ENCODE measurements around the gene KPNA3. TPM values are rescaled to one million over a fixed set of nuclear protein-coding genes. Genes with fewer than 3 reads are reported as not detected.

The KPNA3 gene
- total and polyA plus RNA-seq, 2 experiments from 2014 or later, result 30.5 to 55.7 TPM

DNA sequence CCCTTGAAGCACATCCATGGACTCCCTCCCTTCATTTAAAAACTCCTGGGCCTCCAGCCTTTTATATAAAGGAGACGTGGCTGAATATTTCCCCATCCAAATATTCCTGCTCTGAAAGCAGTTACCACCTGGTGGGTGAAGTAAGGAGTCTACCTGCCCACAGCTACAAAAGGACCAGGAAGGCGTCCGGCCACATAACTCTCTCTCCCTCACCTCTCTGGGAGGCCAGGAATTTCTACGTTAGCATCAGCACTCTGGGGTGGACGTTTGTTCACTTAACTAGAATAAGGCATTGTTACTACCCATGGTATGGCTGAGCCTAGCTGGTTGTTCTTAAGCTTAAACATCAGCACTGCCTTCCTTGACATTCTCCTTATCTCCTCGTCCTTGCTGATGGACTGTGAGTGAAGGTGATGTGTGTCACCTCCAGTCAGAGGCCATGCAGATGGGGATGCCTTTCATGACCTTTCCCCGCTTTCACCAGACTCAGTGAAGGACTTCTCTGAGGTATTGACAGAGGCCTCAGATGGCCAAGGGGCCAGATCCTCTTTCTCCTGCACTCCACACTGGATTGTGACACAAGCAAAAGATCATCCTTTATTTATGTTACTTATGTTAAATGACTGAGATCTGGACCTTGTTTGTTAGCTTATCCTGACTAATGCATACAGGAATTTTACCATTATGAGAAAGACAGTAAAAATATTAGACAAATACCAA is 22.2 kb upstream of the KPNA3 start:
- TF ChIP-seq ZNF331 (CRISPR knock-in tag; IDR thresholded peaks at IDR 0.05; ENCODE audit: low read depth), result no peak
- no peak for TF ChIP-seq EZH2phosphoT487 (IDR thresholded peaks at IDR 0.05; ENCODE audit: unreplicated experiment)
- TF ChIP-seq, protein P1, sequence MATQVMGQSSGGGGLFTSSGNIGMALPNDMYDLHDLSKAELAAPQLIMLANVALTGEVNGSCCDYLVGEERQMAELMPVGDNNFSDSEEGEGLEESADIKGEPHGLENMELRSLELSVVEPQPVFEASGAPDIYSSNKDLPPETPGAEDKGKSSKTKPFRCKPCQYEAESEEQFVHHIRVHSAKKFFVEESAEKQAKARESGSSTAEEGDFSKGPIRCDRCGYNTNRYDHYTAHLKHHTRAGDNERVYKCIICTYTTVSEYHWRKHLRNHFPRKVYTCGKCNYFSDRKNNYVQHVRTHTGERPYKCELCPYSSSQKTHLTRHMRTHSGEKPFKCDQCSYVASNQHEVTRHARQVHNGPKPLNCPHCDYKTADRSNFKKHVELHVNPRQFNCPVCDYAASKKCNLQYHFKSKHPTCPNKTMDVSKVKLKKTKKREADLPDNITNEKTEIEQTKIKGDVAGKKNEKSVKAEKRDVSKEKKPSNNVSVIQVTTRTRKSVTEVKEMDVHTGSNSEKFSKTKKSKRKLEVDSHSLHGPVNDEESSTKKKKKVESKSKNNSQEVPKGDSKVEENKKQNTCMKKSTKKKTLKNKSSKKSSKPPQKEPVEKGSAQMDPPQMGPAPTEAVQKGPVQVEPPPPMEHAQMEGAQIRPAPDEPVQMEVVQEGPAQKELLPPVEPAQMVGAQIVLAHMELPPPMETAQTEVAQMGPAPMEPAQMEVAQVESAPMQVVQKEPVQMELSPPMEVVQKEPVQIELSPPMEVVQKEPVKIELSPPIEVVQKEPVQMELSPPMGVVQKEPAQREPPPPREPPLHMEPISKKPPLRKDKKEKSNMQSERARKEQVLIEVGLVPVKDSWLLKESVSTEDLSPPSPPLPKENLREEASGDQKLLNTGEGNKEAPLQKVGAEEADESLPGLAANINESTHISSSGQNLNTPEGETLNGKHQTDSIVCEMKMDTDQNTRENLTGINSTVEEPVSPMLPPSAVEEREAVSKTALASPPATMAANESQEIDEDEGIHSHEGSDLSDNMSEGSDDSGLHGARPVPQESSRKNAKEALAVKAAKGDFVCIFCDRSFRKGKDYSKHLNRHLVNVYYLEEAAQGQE (IDR thresholded peaks at IDR 0.05; ENCODE audit: unreplicated experiment), result no peak
- no peak for TF ChIP-seq NANOG (IDR thresholded peaks at IDR 0.05; ENCODE audit: borderline replicate concordance)
- TF ChIP-seq EZH2 (IDR thresholded peaks at IDR 0.05; ENCODE audit: low read depth, unreplicated experiment), result no peak
- no peak for TF ChIP-seq POLR2AphosphoS5 (IDR thresholded peaks at IDR 0.05; ENCODE audit: low read depth)
- no peak for TF ChIP-seq ZNF114 (CRISPR knock-in tag; IDR thresholded peaks at IDR 0.05)
- TF ChIP-seq STAT1 (IDR thresholded peaks at IDR 0.05; ENCODE audit: unreplicated experiment), result no peak
- TF ChIP-seq, protein P2, sequence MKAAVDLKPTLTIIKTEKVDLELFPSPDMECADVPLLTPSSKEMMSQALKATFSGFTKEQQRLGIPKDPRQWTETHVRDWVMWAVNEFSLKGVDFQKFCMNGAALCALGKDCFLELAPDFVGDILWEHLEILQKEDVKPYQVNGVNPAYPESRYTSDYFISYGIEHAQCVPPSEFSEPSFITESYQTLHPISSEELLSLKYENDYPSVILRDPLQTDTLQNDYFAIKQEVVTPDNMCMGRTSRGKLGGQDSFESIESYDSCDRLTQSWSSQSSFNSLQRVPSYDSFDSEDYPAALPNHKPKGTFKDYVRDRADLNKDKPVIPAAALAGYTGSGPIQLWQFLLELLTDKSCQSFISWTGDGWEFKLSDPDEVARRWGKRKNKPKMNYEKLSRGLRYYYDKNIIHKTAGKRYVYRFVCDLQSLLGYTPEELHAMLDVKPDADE (IDR thresholded peaks at IDR 0.05), result no peak
- TF ChIP-seq JUNB (IDR thresholded peaks at IDR 0.05; ENCODE audit: unreplicated experiment), result no peak
- TF ChIP-seq, protein P3, sequence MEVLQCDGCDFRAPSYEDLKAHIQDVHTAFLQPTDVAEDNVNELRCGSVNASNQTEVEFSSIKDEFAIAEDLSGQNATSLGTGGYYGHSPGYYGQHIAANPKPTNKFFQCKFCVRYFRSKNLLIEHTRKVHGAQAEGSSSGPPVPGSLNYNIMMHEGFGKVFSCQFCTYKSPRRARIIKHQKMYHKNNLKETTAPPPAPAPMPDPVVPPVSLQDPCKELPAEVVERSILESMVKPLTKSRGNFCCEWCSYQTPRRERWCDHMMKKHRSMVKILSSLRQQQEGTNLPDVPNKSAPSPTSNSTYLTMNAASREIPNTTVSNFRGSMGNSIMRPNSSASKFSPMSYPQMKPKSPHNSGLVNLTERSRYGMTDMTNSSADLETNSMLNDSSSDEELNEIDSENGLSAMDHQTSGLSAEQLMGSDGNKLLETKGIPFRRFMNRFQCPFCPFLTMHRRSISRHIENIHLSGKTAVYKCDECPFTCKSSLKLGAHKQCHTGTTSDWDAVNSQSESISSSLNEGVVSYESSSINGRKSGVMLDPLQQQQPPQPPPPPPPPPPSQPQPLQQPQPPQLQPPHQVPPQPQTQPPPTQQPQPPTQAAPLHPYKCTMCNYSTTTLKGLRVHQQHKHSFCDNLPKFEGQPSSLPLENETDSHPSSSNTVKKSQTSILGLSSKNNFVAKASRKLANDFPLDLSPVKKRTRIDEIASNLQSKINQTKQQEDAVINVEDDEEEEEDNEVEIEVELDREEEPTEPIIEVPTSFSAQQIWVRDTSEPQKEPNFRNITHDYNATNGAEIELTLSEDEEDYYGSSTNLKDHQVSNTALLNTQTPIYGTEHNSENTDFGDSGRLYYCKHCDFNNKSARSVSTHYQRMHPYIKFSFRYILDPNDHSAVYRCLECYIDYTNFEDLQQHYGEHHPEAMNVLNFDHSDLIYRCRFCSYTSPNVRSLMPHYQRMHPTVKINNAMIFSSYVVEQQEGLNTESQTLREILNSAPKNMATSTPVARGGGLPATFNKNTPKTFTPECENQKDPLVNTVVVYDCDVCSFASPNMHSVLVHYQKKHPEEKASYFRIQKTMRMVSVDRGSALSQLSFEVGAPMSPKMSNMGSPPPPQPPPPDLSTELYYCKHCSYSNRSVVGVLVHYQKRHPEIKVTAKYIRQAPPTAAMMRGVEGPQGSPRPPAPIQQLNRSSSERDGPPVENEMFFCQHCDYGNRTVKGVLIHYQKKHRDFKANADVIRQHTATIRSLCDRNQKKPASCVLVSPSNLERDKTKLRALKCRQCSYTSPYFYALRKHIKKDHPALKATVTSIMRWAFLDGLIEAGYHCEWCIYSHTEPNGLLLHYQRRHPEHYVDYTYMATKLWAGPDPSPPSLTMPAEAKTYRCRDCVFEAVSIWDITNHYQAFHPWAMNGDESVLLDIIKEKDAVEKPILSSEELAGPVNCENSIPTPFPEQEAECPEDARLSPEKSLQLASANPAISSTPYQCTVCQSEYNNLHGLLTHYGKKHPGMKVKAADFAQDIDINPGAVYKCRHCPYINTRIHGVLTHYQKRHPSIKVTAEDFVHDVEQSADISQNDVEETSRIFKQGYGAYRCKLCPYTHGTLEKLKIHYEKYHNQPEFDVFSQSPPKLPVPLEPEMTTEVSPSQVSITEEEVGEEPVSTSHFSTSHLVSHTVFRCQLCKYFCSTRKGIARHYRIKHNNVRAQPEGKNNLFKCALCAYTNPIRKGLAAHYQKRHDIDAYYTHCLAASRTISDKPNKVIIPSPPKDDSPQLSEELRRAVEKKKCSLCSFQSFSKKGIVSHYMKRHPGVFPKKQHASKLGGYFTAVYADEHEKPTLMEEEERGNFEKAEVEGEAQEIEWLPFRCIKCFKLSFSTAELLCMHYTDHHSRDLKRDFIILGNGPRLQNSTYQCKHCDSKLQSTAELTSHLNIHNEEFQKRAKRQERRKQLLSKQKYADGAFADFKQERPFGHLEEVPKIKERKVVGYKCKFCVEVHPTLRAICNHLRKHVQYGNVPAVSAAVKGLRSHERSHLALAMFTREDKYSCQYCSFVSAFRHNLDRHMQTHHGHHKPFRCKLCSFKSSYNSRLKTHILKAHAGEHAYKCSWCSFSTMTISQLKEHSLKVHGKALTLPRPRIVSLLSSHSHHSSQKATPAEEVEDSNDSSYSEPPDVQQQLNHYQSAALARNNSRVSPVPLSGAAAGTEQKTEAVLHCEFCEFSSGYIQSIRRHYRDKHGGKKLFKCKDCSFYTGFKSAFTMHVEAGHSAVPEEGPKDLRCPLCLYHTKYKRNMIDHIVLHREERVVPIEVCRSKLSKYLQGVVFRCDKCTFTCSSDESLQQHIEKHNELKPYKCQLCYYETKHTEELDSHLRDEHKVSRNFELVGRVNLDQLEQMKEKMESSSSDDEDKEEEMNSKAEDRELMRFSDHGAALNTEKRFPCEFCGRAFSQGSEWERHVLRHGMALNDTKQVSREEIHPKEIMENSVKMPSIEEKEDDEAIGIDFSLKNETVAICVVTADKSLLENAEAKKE (CRISPR knock-in tag; IDR thresholded peaks at IDR 0.05), result no peak
- TF ChIP-seq, protein P4, sequence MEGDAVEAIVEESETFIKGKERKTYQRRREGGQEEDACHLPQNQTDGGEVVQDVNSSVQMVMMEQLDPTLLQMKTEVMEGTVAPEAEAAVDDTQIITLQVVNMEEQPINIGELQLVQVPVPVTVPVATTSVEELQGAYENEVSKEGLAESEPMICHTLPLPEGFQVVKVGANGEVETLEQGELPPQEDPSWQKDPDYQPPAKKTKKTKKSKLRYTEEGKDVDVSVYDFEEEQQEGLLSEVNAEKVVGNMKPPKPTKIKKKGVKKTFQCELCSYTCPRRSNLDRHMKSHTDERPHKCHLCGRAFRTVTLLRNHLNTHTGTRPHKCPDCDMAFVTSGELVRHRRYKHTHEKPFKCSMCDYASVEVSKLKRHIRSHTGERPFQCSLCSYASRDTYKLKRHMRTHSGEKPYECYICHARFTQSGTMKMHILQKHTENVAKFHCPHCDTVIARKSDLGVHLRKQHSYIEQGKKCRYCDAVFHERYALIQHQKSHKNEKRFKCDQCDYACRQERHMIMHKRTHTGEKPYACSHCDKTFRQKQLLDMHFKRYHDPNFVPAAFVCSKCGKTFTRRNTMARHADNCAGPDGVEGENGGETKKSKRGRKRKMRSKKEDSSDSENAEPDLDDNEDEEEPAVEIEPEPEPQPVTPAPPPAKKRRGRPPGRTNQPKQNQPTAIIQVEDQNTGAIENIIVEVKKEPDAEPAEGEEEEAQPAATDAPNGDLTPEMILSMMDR (conservative IDR thresholded peaks at IDR 0.05; ENCODE audit: low read depth in 2 of 2), result no peak
- TF ChIP-seq CREB1 (CRISPR knock-in tag; IDR thresholded peaks at IDR 0.05; ENCODE audit: low read depth), result no peak
- Histone ChIP-seq H3K36me3 (ENCODE audit: insufficient read depth) (no peaks in the 10 kb centered on the region), H3K4me3 (no peak overlapping the region), H3K4me1 (ENCODE audit: insufficient read depth) (no peaks in the 10 kb centered on the region), H3K27ac (ENCODE audit: low read depth) (no peak overlapping the region), H4K20me1 (replicated peaks; ENCODE audit: insufficient read depth) (no peaks in the 10 kb centered on the region), H3K27me3 (ENCODE audit: insufficient read depth) (no peaks in the 10 kb centered on the region), H3K79me2 (replicated peaks; ENCODE audit: insufficient read depth) (no peaks in the 10 kb centered on the region), H3F3A (replicated peaks; ENCODE audit: low read depth) (no peaks in the 10 kb centered on the region), H3K4me2 (no peak overlapping the region), H3K9me2 (ENCODE audit: insufficient read depth) (no peaks in the 10 kb centered on the region; the same call in 1 of the 2 replicates), H2AFZ (peak overlapping the region; percentile 52; the same call in 1 of the 2 replicates)
- Mint-ChIP-seq H3K4me1 (peaks cover 6% of the 10 kb centered on the region), H3K4me3 (no peak overlapping the region), H3K27ac (no peak overlapping the region), H3K9me3 (no peaks in the 10 kb centered on the region), H3K27me3 (ENCODE audit: insufficient read depth, low read depth, poor library complexity) (no peaks in the 10 kb centered on the region), H3K36me3 (ENCODE audit: low read depth) (no peaks in the 10 kb centered on the region)
- ATAC-seq, result no peak
- DNase-seq (ENCODE audit: low spot score), result no peak

Measured in GM23338 (cell line).